SU-DHL-6 (cell line): ENCODE measurements around the gene SH3GLB2.

Experiments used
- H2AFZ ChIP-seq: fragments of 200-600 bp; sonication (generic); 2 replicates; pipeline ENCODE4 v1.6.1; 2014; ENCODE audit warnings: low read depth, mild to moderate bottlenecking, moderate library complexity, mixed read lengths, antibody characterized with exemption, low read length; ENCODE audit not compliant: severe bottlenecking
- H3F3A ChIP-seq: fragments of 200-600 bp; shearing (Covaris generic); 2 replicates; pipeline ENCODE4 v1.6.0; 2016; ENCODE audit warnings: antibody characterized with exemption, mild to moderate bottlenecking; ENCODE audit not compliant: insufficient read depth
- H3K27ac ChIP-seq: fragments of 200-600 bp; sonication (generic); 2 replicates; pipeline ENCODE4 v1.5.1; 2016; ENCODE audit warnings: low read depth, mild to moderate bottlenecking, low read length, moderate library complexity, mixed read lengths
- H3K27me3 ChIP-seq: fragments of 200-600 bp; sonication (generic), shearing (Covaris generic); 2 replicates; pipeline ENCODE4 v1.6.0; 2014; ENCODE audit warnings: mild to moderate bottlenecking, low read length
- H3K36me3 ChIP-seq: fragments of 200-600 bp; sonication (generic); 2 replicates; pipeline ENCODE4 v1.6.1; 2014; ENCODE audit warnings: mild to moderate bottlenecking, low read length, mixed read lengths
- H3K4me2 ChIP-seq: fragments of 300-600, 200-600 bp; shearing (Covaris generic), sonication (generic); 2 replicates; pipeline ENCODE4 v1.6.0; 2014; ENCODE audit warnings: low read length, low read depth, mild to moderate bottlenecking; ENCODE audit not compliant: poor library complexity, severe bottlenecking
- H3K4me3 ChIP-seq: fragments of 200-600 bp; sonication (generic); 2 replicates; pipeline ENCODE4 v1.5.1; 2014; ENCODE audit warnings: antibody characterized with exemption, low read length, mild to moderate bottlenecking, mixed read lengths; ENCODE audit not compliant: insufficient read depth, poor library complexity, severe bottlenecking
- H3K79me2 ChIP-seq: fragments of 200-600 bp; sonication (generic); 2 replicates; pipeline ENCODE4 v1.6.1; 2014; ENCODE audit warnings: mild to moderate bottlenecking, low read length, moderate library complexity; ENCODE audit not compliant: insufficient read depth
- H3K9ac ChIP-seq: fragments of 200-600 bp; sonication (generic); 2 replicates; pipeline ENCODE4 v1.7.0; 2014; ENCODE audit warnings: mild to moderate bottlenecking, low read length
- H3K9me2 ChIP-seq: fragments of 200-600 bp; sonication (generic); replicated peaks from 2 replicates; pipeline ENCODE4 v1.6.1; 2014; ENCODE audit warnings: low read length; ENCODE audit not compliant: insufficient read depth
- H3K9me3 ChIP-seq: fragments of 200-600 bp; sonication (generic); 2 replicates; pipeline ENCODE4 v1.6.1; 2014; ENCODE audit warnings: low read length, mixed read lengths; ENCODE audit not compliant: insufficient read depth
- H4K20me1 ChIP-seq: fragments of 200-600 bp; sonication (generic); 2 replicates; pipeline ENCODE4 v1.6.1; 2014; ENCODE audit warnings: low read depth, mild to moderate bottlenecking, antibody characterized with exemption, low read length, moderate library complexity, mixed read lengths
- EZH2phosphoT487 ChIP-seq: fragments of 200-600 bp; sonication (generic), shearing (Covaris generic); conservative IDR thresholded peaks from 2 replicates; pipeline ENCODE4 v1.6.1; 2018; ENCODE audit warnings: mild to moderate bottlenecking, antibody characterized with exemption, low read length, moderate library complexity, mixed read lengths
- TF ChIP-seq, protein P1 (sequence below): fragments of 200-600 bp; sonication (generic); IDR thresholded peaks from one replicate; pipeline ENCODE4 v1.5.1; 2017; ENCODE audit warnings: antibody characterized with exemption, mild to moderate bottlenecking, low read length, moderate library complexity; ENCODE audit not compliant: insufficient read depth, poor library complexity, severe bottlenecking

Gene SH3GLB2

DNA sequence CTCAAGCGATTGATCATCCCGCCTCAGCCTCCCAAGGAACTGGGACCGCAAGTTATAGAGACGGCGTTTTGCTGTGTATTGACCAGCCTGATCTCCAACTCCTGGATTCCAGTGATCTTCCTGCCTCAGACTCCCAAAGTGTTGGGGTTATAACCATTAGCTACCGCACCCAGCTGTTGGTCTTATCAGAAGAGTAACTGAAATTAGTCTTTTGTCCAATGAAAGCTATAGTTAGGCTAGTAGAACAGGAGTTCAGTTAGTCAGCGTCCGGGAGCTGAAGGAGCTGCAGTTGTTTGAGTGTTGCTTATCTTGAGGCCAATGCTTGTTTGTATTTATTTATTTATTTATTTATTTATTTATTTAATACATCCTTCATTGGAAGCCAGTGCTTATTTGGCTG, 5.1 kb upstream of the SH3GLB2 start:
- H3K9me3 ChIP-seq: no peaks in the 10 kb centered on the region
- H4K20me1 ChIP-seq: no peaks in the 10 kb centered on the region
- H3K79me2 ChIP-seq: peaks cover under 1% of the 10 kb centered on the region; the same call in 1 of the 2 replicates
- H3K9ac ChIP-seq: no peak overlapping the region
- H3K4me3 ChIP-seq: no peak overlapping the region
- no peaks in the 10 kb centered on the region for H3F3A ChIP-seq
- no peaks in the 10 kb centered on the region for H3K9me2 ChIP-seq
- no peaks in the 10 kb centered on the region for H3K36me3 ChIP-seq
- H2AFZ ChIP-seq: no peak overlapping the region
- no peak overlapping the region for H3K4me2 ChIP-seq
- no peaks in the 10 kb centered on the region for H3K27me3 ChIP-seq
- TF ChIP-seq, protein P1, sequence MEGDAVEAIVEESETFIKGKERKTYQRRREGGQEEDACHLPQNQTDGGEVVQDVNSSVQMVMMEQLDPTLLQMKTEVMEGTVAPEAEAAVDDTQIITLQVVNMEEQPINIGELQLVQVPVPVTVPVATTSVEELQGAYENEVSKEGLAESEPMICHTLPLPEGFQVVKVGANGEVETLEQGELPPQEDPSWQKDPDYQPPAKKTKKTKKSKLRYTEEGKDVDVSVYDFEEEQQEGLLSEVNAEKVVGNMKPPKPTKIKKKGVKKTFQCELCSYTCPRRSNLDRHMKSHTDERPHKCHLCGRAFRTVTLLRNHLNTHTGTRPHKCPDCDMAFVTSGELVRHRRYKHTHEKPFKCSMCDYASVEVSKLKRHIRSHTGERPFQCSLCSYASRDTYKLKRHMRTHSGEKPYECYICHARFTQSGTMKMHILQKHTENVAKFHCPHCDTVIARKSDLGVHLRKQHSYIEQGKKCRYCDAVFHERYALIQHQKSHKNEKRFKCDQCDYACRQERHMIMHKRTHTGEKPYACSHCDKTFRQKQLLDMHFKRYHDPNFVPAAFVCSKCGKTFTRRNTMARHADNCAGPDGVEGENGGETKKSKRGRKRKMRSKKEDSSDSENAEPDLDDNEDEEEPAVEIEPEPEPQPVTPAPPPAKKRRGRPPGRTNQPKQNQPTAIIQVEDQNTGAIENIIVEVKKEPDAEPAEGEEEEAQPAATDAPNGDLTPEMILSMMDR: no peak
- no peak for TF ChIP-seq EZH2phosphoT487
- H3K27ac ChIP-seq: no peak overlapping the region

DNA sequence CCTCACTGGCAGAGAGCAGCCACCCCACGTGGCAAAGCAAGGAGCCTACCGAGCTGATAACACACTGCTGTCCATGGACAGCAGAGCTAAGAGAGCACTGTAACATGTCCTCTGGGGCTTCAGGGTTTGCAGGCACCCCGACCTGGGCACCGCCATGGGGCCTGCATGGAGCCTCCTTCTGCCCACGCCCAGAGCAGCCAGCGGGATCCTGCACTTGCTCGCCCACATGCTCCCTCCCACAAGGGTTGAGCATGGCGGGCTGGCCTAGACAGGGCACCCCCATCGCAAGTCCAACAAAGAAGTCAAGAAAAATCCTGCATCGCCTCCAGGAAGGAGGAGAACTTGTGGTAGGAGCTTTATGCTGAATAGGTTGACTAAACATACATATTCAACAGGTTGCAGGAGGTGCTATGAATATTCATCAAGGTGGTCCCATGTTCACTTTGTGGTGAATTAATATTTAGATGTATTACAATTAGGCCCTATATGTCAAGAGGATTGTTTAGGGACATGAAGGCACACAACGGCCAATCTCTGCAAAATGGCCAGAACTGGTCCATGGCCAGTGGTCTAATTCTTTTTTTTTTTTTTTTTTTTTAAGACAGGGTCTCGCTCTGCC, 4.5 kb upstream of the SH3GLB2 start:
- H4K20me1 ChIP-seq: no peaks in the 10 kb centered on the region
- H3K27ac ChIP-seq: no peak overlapping the region
- peaks cover 2% of the 10 kb centered on the region for H3K79me2 ChIP-seq
- no peaks in the 10 kb centered on the region for H3K9me2 ChIP-seq
- TF ChIP-seq EZH2phosphoT487: no peak
- TF ChIP-seq, protein P1: no peak
- no peaks in the 10 kb centered on the region for H3F3A ChIP-seq
- H3K9me3 ChIP-seq: no peaks in the 10 kb centered on the region
- no peak overlapping the region for H3K4me2 ChIP-seq
- no peaks in the 10 kb centered on the region for H3K36me3 ChIP-seq
- H3K27me3 ChIP-seq: no peaks in the 10 kb centered on the region
- no peak overlapping the region for H2AFZ ChIP-seq
- no peak overlapping the region for H3K4me3 ChIP-seq
- no peak overlapping the region for H3K9ac ChIP-seq

DNA sequence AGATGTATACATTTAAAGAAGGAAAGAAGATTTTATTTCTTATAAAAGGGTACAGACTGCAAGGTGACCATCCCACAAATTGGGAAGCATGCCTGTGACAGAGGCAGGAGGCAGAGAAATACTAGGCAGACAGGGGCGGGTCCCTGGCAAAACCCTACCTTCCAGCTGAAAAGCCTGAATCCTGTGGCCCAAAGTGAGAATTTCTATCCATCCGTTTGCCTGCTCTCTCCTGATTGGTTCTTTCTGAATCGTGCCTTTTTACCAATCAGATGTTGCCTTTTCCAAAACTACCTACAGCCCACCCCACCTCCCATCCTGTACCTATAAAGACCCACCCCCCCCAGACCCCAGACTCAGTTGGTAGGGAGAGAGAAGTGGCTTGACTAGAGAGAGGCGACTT, 3.4 kb upstream of the SH3GLB2 start:
- Histone ChIP-seq H3K27me3 (no peaks in the 10 kb centered on the region), H3K4me2 (no peak overlapping the region), H3K9me2 (no peaks in the 10 kb centered on the region), H3K9ac (no peak overlapping the region), H3F3A (no peaks in the 10 kb centered on the region), H2AFZ (peak overlapping the region; percentile 9), H4K20me1 (no peaks in the 10 kb centered on the region), H3K36me3 (no peaks in the 10 kb centered on the region), H3K4me3 (no peak overlapping the region), H3K9me3 (no peaks in the 10 kb centered on the region), H3K27ac (no peak overlapping the region), H3K79me2 (peaks cover 14% of the 10 kb centered on the region)
- TF ChIP-seq, protein P1: no peak
- TF ChIP-seq EZH2phosphoT487: no peak
